Measurements from ENCODE around the gene ISG20.

The ISG20 gene

DNA sequence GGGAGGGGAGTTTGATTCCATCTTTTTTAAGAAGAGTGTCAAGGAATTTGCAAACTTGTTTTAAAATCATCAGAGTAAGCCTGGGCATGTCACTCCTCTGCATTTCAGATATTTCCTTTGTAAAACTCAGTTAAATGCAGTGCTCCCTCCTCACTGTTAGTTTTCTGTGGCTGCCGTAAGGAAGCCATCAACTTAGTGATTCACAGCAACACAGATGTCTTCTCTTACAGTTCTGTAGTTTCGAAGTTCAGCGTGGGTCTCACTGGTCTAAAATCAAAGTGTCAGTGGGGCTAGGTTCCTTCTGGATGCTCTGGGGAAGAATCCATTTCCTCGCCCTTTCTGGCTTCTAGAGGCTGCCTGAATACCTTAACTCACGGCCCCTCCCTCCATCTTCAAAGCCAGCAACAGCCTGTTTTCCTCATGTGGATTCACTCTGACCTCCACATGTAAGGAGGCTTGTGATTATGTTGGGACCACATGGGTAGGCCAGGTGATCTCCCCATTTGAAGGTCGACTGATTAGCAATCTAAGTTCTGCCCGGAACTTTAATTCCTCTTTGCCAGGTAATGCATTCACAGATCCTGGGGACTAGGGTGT is 12.4 kb downstream of the ISG20 start:
- TF ChIP-seq, protein P1, sequence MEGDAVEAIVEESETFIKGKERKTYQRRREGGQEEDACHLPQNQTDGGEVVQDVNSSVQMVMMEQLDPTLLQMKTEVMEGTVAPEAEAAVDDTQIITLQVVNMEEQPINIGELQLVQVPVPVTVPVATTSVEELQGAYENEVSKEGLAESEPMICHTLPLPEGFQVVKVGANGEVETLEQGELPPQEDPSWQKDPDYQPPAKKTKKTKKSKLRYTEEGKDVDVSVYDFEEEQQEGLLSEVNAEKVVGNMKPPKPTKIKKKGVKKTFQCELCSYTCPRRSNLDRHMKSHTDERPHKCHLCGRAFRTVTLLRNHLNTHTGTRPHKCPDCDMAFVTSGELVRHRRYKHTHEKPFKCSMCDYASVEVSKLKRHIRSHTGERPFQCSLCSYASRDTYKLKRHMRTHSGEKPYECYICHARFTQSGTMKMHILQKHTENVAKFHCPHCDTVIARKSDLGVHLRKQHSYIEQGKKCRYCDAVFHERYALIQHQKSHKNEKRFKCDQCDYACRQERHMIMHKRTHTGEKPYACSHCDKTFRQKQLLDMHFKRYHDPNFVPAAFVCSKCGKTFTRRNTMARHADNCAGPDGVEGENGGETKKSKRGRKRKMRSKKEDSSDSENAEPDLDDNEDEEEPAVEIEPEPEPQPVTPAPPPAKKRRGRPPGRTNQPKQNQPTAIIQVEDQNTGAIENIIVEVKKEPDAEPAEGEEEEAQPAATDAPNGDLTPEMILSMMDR (IDR thresholded peaks at IDR 0.05) = no peak
- Histone ChIP-seq H3K36me3 (peaks cover 86% of the 10 kb centered on the region), H3K9me3 (no peaks in the 10 kb centered on the region), H3K4me1 (ENCODE audit: control insufficient read depth in 1 of 2, insufficient read depth in 1 of 2, low read depth in 1 of 2, low read length in 1 of 2) (peaks cover 36 to 54% of the 10 kb centered on the region in 2 experiments), H3K27me3 (no peaks in the 10 kb centered on the region), H3K27ac (peak overlapping the region; percentile 59), H3K4me3 (ENCODE audit: low read depth in 1 of 2, low read length in 1 of 2) (no peak overlapping the region)

DNA sequence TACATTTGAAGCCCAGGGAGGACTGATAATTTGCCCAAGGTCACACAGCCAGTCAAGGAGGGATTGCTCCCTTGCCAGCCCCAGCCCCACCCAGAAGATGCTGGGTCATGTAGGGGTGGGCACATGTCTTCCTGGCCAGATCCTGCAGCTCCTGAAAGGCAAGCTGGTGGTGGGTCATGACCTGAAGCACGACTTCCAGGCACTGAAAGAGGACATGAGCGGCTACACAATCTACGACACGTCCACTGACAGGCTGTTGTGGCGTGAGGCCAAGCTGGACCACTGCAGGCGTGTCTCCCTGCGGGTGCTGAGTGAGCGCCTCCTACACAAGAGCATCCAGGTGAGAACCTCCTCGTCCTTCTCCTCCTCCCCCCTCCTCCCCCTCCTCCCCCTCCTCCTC is 13.2 kb downstream of the ISG20 start:
- Histone ChIP-seq H3K4me1 (ENCODE audit: control insufficient read depth in 1 of 2, insufficient read depth in 1 of 2, low read depth in 1 of 2, low read length in 1 of 2) (peaks cover 43 to 57% of the 10 kb centered on the region in 2 experiments), H3K27me3 (no peaks in the 10 kb centered on the region), H3K4me3 (ENCODE audit: low read depth in 1 of 2, low read length in 1 of 2) (no peak overlapping the region), H3K36me3 (peaks cover 81% of the 10 kb centered on the region), H3K9me3 (no peaks in the 10 kb centered on the region), H3K27ac (peak overlapping the region; percentile 59)
- TF ChIP-seq, protein P1 (IDR thresholded peaks at IDR 0.05) = no peak

DNA sequence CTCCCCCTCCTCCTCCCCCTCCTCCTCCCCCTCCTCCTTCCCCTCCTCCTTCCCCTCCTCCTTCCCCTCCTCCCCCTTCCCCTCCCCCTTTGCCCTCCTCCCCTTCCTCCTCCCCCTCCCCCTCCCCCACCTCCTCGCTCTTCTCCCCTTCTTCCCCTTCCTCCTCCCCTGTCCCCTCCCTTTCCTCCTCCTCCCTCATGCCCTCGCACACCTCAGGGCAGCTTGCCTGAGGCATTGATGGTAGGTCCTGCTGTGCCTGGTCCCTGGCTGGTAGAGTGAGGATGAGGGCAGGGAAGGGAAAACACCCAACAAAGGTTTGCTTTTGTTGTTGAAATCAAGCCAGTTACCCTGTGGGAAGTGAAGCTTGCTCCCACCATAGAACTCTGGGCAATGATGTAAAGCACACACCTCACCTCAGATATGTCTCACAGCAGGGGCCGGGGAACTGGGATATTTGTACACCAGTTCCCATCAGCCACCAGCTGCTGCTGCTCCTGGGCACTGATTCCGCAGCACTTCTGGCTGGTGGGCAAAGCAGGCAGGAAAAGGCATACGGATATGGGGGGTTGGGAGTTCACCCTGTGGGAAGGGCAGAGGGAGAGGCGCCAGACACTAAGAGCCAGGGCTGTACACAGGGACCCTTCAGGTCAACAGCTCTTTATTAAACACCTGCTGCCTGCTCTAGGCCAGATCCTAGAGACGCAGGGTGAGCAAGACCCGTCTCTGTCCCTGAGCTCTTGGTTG is 13.8 kb downstream of the ISG20 start:
- H3K36me3 ChIP-seq = peaks cover 75% of the 10 kb centered on the region
- TF ChIP-seq, protein P1 (IDR thresholded peaks at IDR 0.05) = no peak
- H3K9me3 ChIP-seq = no peaks in the 10 kb centered on the region
- no peaks in the 10 kb centered on the region for H3K27me3 ChIP-seq
- peaks cover 50 to 64% of the 10 kb centered on the region in 2 experiments for H3K4me1 ChIP-seq (ENCODE audit: control insufficient read depth in 1 of 2, insufficient read depth in 1 of 2, low read depth in 1 of 2, low read length in 1 of 2)
- no peak overlapping the region for H3K4me3 ChIP-seq (ENCODE audit: low read depth in 1 of 2, low read length in 1 of 2)
- peak overlapping the region; percentile 92 for H3K27ac ChIP-seq

DNA sequence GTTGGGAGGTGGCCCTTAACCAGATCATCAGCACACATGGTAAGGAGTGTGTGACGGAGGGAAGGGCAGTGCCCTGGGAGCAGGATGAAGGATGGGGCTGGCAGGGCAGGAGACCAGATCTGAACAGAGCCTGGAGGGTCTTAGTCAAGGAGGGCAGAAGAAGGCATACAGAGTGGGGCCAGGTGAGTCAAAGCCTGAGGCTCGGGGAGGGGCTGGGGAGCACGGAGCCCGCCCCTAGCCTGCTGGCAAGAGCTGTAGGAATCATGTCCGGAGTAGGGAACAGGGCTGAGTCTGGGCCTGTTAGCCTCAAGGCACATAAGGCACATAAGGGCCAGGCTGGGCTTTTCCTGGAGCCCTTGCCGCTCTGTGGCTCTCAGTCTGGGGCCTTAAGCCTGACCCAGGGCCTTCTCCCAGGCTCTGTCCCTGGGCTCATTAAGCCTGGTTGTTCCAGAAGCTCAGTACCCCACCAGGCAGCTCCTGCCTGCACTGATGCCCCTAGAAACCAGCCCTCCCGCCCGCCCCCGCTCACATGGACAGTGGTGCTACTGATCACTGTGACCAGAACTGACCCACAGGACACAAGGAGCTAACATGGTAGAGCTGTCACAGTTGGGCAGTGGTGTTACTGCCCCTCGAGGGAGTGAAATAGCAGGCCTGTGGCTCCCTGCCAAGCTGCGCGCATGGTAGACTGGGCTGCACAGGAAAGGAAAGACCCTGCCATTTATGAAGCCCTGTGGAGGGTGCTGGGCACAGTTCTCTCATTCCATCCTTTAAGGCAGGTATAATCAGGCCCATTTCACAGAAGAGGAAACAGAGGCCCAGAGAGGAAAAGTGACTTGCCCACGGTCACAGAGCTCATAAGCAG is 14.6 kb downstream of the ISG20 start:
- peak overlapping the region; percentile 92 for H3K27ac ChIP-seq
- H3K4me1 ChIP-seq (ENCODE audit: control insufficient read depth in 1 of 2, insufficient read depth in 1 of 2, low read depth in 1 of 2, low read length in 1 of 2) = peaks cover 50 to 66% of the 10 kb centered on the region in 2 experiments
- H3K4me3 ChIP-seq (ENCODE audit: low read depth in 1 of 2, low read length in 1 of 2) = no peak overlapping the region
- H3K27me3 ChIP-seq = no peaks in the 10 kb centered on the region
- no peaks in the 10 kb centered on the region for H3K9me3 ChIP-seq
- TF ChIP-seq, protein P1 (IDR thresholded peaks at IDR 0.05) = no peak
- peaks cover 67% of the 10 kb centered on the region for H3K36me3 ChIP-seq

DNA sequence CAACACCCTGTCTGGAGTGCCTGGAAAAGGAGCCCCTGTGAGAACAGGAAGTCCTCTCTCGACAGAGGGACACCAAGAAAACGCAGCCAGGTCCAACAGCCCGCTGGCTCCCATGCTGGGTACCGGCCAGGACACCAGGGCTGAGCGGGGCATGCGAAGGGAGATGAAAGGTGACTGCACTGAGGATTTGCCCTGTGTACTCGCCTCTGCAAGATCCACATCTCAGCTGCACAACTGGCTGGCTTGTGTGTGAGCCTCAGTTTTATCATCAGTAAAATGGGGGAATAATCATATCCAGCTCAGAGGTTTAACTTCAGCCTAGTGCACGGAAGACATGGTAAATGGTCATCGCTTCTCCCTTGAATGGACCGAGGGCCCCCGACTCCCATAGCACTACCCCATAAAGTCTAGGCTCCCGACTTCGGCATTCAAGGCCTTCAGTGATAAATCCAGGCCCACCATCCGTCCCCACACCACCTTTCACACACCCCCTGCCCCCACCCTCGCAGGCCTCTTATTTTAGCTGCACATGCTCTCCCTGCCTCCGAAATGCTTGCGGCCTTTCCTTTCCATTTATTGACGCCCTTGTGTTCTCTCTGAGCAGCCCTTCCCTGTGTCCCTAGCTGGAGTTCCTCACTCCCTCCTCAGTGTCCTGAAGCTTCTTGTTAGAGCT is 15.8 kb downstream of the ISG20 start:
- H3K27ac ChIP-seq = peak overlapping the region; percentile 92
- H3K4me3 ChIP-seq (ENCODE audit: low read depth in 1 of 2, low read length in 1 of 2) = no peak overlapping the region
- H3K4me1 ChIP-seq (ENCODE audit: control insufficient read depth in 1 of 2, insufficient read depth in 1 of 2, low read depth in 1 of 2, low read length in 1 of 2) = peaks cover 50 to 66% of the 10 kb centered on the region in 2 experiments
- TF ChIP-seq, protein P1 (IDR thresholded peaks at IDR 0.05) = no peak
- no peaks in the 10 kb centered on the region for H3K27me3 ChIP-seq
- no peaks in the 10 kb centered on the region for H3K9me3 ChIP-seq
- H3K36me3 ChIP-seq = peaks cover 55% of the 10 kb centered on the region
